ENCODE results near the gene STPG1.

DNA sequence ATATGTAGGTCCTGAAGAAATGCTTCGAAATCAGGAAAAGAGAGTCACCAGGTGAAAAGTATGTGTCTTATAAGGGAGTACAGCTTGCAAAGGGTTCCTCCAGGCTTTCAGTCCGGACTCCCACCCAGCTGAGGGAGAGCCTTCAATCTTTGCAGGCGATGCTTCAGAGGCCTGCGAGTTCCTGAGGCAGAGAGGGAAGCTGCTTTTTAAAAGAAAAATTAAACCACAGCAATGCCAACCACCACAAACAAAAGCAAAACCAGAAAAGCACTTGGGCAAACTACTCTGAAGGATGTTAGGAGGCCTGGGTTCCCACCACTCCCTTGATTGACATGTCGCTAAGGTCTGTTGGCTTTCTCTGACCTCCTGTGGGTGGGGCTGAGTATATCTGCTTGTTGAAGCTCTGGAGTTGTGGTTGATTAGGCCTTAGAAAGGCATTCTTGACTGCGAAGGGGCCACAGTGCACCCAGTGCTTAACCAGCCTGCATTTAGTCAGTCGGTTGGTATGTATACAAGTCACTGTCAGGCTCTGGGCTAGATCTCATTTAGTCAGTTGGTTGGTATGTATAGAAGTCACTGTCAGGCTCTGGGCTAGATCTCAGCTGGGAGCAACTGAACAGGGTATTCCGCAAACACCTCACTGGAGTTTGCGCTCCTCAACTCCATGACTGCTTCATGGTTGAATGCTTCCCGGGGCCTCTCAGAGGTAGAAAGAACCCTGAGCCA, 3.2 kb upstream of the STPG1 start:
- TF ChIP-seq, protein P1, sequence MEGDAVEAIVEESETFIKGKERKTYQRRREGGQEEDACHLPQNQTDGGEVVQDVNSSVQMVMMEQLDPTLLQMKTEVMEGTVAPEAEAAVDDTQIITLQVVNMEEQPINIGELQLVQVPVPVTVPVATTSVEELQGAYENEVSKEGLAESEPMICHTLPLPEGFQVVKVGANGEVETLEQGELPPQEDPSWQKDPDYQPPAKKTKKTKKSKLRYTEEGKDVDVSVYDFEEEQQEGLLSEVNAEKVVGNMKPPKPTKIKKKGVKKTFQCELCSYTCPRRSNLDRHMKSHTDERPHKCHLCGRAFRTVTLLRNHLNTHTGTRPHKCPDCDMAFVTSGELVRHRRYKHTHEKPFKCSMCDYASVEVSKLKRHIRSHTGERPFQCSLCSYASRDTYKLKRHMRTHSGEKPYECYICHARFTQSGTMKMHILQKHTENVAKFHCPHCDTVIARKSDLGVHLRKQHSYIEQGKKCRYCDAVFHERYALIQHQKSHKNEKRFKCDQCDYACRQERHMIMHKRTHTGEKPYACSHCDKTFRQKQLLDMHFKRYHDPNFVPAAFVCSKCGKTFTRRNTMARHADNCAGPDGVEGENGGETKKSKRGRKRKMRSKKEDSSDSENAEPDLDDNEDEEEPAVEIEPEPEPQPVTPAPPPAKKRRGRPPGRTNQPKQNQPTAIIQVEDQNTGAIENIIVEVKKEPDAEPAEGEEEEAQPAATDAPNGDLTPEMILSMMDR (IDR thresholded peaks at IDR 0.05): no peak
- TF ChIP-seq ZFX (IDR thresholded peaks at IDR 0.05; ENCODE audit: borderline replicate concordance): no peak
